ENCODE results near the gene ALDH2. TPM values are rescaled to one million over a fixed set of nuclear protein-coding genes. Genes with fewer than 3 reads are reported as not detected.

ALDH2 gene
- total and polyA plus RNA-seq, 8 donors, result 50.3 to 296 (median 131) TPM

- WGBS, 5 donors, result 10 to 20% (median 13%) methylated on average over 4 of the region's 4 CpGs
- peaks cover 4 to 23% (median 13%) of the 10 kb centered on the region in 4 donors for H3K4me1 ChIP-seq
- no peaks in the 10 kb centered on the region for H3K9me3 ChIP-seq
- no peak for TF ChIP-seq EP300 (IDR thresholded peaks at IDR 0.05)
- peak; percentile 43 to 65 for DNase-seq
- H3K4me3 ChIP-seq, result no peak overlapping the region
- peak overlapping the region in 4 of 5 donors; percentile 39 to 81 (median 55) for H3K27ac ChIP-seq
- no peaks in the 10 kb centered on the region for H3K27me3 ChIP-seq
- intact Hi-C loops (cut with DNase I; ENCODE audit: low total_unique reads), result no loop called here
- H3K36me3 ChIP-seq, result peaks cover 31 to 60% (median 51%) of the 10 kb centered on the region in 4 donors
Observed at GRCh38 chr12:111741235-111741812, 25.4 kb upstream of the ALDH2 start.

DNA sequence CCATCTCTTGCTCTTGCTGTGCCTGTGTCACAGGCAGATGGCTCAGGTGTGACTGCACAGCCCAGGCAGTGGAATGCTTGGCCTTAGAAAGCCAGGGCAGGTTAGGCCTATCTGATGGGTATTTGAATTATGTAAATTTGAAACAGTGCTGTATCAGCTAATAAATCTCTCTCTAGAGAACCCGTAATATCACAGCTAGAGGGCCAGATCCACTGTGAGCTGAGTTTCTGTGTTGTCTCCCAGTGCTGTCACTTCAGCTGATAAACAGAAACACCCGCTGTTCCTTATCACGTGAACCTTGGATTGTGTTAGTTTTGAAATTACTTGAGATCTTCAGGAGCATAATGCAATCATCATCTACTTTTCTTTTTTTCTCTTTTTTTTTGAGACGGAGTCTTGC is 21.5 kb upstream of the ALDH2 start:
- 80 to 91% (median 88%) methylated on average over 4 of the region's 4 CpGs for WGBS, 5 donors
- no peak overlapping the region for H3K27ac ChIP-seq
- DNase-seq, result no peak

DNA sequence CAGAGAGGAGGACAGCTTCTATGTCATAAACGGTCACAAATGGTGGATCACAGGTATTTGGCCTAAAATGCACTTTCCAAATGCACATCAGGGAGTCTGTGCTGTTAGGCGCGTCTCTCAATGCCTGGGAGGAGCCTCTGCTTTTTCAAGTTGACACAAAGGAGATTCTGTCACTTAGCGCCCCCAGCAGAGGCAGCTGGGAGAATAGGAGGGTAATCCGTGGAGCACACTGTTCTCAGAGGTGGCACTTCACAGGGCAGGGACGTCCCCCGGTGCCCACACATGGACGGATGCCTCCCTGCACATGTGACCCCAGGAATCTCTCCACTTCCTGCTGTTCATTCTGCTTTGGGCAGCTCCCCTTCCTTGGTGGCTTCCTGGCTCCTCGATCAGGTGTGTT is 19.4 kb upstream of the ALDH2 start:
- Histone ChIP-seq H3K36me3 (peaks cover 42 to 82% (median 79%) of the 10 kb centered on the region in 4 donors), H3K27me3 (no peaks in the 10 kb centered on the region), H3K9me3 (no peaks in the 10 kb centered on the region), H3K4me3 (no peak overlapping the region), H3K4me1 (no peaks in the 10 kb centered on the region), H3K27ac (no peak overlapping the region)
- intact Hi-C loops (cut with DNase I; ENCODE audit: low total_unique reads), result no loop called here
- 85 to 90% (median 87%) methylated on average over 7 to 9 of the region's 9 CpGs for WGBS, 5 donors
- TF ChIP-seq EP300 (IDR thresholded peaks at IDR 0.05) (no peak), POLR2AphosphoS5 (IDR thresholded peaks at IDR 0.05) (no peak), POLR2A (IDR thresholded peaks at IDR 0.05) (no peak)
- no peak for DNase-seq

More for the DNA sequence above, 21.5 kb upstream of the ALDH2 start:
- Histone ChIP-seq H3K27me3 (no peaks in the 10 kb centered on the region), H3K9me3 (no peaks in the 10 kb centered on the region), H3K36me3 (peaks cover 42 to 65% (median 62%) of the 10 kb centered on the region in 4 donors), H3K4me3 (no peak overlapping the region), H3K4me1 (peaks cover 4 to 20% (median 13%) of the 10 kb centered on the region in 4 donors)
- intact Hi-C loops (cut with DNase I; ENCODE audit: low total_unique reads), result no loop called here
- TF ChIP-seq POLR2A (IDR thresholded peaks at IDR 0.05), result no peak

DNA sequence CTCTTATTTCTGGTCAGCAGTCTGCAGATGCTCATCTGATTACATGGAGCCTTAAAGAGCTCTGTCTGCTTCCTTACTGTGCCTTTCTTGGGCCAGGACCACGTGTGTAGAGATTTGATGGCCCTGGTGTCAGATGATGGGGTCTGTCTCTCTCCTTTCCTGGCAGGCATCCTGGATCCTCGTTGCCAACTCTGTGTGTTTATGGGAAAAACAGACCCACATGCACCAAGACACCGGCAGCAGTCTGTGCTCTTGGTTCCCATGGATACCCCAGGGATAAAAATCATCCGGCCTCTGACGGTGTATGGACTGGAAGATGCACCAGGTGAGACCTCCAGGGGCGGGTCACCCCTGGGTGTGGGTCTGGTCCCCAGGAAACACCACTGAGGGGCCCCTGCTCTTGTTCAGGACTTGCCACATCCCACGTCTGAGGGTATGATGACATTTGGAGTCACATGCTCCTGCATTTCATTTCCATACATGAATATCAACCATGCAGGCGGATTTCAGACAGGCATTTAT is 18.5 kb upstream of the ALDH2 start:
- H3K4me3 ChIP-seq, result no peak overlapping the region
- DNase-seq, result no peak
- peaks cover 0 to 5% (median 2%) of the 10 kb centered on the region in 4 donors for H3K4me1 ChIP-seq
- 63 to 82% (median 72%) methylated on average over 4 to 8 of the region's 8 CpGs for WGBS, 5 donors
- H3K27ac ChIP-seq, result no peak overlapping the region
- intact Hi-C loops (cut with DNase I; ENCODE audit: low total_unique reads), result no loop called here
- H3K27me3 ChIP-seq, result no peaks in the 10 kb centered on the region
- TF ChIP-seq POLR2AphosphoS5 (IDR thresholded peaks at IDR 0.05), result no peak
- no peak for TF ChIP-seq EP300 (IDR thresholded peaks at IDR 0.05)
- TF ChIP-seq POLR2A (IDR thresholded peaks at IDR 0.05), result no peak
- TF ChIP-seq CTCF (IDR thresholded peaks at IDR 0.05), result no peak
- H3K36me3 ChIP-seq, result peaks cover 42 to 83% (median 79%) of the 10 kb centered on the region in 4 donors
- H3K9me3 ChIP-seq, result no peaks in the 10 kb centered on the region

- H3K27ac ChIP-seq, result no peak overlapping the region
- H3K4me1 ChIP-seq, result peaks cover 0 to 10% (median 4%) of the 10 kb centered on the region in 4 donors
- H3K36me3 ChIP-seq, result peaks cover 42 to 89% (median 81%) of the 10 kb centered on the region in 4 donors
- no peaks in the 10 kb centered on the region for H3K27me3 ChIP-seq
- H3K4me3 ChIP-seq, result no peak overlapping the region
- H3K9me3 ChIP-seq, result no peaks in the 10 kb centered on the region
- 80 to 89% (median 85%) methylated on average over 7 of the region's 7 CpGs for WGBS, 5 donors
- TF ChIP-seq EP300 (IDR thresholded peaks at IDR 0.05) (no peak), CTCF (IDR thresholded peaks at IDR 0.05) (no peak), POLR2AphosphoS5 (IDR thresholded peaks at IDR 0.05) (no peak), POLR2A (IDR thresholded peaks at IDR 0.05) (no peak)
- intact Hi-C loops (cut with DNase I; ENCODE audit: low total_unique reads), result no loop called here
- DNase-seq, result no peak
Observed at GRCh38 chr12:111748867-111749266, 17.9 kb upstream of the ALDH2 start.

- intact Hi-C loops (cut with DNase I; ENCODE audit: low total_unique reads), result no loop called here
- peaks cover 40 to 89% (median 82%) of the 10 kb centered on the region in 4 donors for H3K36me3 ChIP-seq
- no peak overlapping the region for H3K4me3 ChIP-seq
- no peak for DNase-seq
- 67 to 78% (median 71%) methylated on average over 3 to 4 of the region's 4 CpGs for WGBS, 5 donors
- H3K9me3 ChIP-seq, result no peaks in the 10 kb centered on the region
- no peak overlapping the region for H3K27ac ChIP-seq
- H3K4me1 ChIP-seq, result peaks cover 0 to 10% (median 4%) of the 10 kb centered on the region in 4 donors
- no peaks in the 10 kb centered on the region for H3K27me3 ChIP-seq
- TF ChIP-seq CTCF (IDR thresholded peaks at IDR 0.05) (no peak), POLR2AphosphoS5 (IDR thresholded peaks at IDR 0.05) (no peak), POLR2A (IDR thresholded peaks at IDR 0.05) (no peak), EP300 (IDR thresholded peaks at IDR 0.05) (no peak)
Observed at GRCh38 chr12:111749391-111749790, 17.3 kb upstream of the ALDH2 start.

Data from stomach (tissue), 9 donors.